GM19239 (cell line): ENCODE results near the gene PIGP.
A peak's percentile ranks its signal among the peaks of the same experiment; 100 is the strongest.
"Not testable (repeated sequence)": the region's sequence is repeated elsewhere in the genome, so short reads cannot be mapped to it uniquely, and the experiment has no call there.

Experiments used
- DNase-seq: peaks from one replicate; pipeline ENCODE4 v3.0.0; 2011; ENCODE audit warnings: low spot score; ENCODE audit not compliant: insufficient read length
- FAIRE-seq: peaks from 2 replicates; lab custom pipeline; 2011; peaks lifted over from hg19 to GRCh38; lab: Jason Lieb, UNC

Gene PIGP

DNA sequence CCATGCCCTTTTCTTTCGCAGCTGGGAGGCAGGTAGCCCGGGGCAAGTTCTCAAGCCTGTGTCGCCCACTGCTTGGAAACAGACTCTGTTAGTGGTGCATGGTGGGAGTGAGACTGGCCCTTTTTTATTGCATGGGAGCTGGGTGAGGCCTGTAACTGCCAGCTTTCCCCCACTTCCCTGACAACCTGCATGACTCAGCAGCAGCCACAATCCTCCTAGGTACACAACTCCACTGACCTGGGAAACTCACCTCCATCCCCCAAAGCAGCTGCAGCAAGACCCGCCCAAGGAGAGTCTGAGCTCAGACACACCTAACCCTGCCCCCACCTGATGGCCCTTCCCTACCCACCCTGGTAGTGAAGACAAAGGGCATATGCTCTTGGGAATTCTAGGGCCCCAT lies 25.8 kb downstream of the PIGP start:
- FAIRE-seq, result no peak
- DNase-seq, result no peak

DNA sequence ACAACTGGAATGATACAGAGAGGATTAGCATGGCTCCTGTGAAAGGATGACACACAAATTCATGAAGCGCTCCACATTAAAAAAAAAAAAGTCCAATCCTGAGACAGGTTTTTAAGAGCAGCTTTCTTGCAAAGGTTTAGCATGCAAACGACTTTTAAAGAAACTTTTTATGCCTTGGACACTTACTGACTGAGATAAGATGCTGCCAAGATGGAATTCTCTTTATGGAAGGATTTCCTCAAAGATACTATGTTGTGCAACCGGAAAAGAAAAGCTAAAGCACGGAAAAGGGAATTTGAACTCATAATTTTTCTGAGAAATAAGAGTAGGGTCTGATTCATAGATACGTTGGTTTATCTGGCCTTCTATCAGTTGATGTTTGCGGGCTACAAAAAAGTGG lies 27.3 kb downstream of the PIGP start:
- no peak for FAIRE-seq
- no peak for DNase-seq

DNA sequence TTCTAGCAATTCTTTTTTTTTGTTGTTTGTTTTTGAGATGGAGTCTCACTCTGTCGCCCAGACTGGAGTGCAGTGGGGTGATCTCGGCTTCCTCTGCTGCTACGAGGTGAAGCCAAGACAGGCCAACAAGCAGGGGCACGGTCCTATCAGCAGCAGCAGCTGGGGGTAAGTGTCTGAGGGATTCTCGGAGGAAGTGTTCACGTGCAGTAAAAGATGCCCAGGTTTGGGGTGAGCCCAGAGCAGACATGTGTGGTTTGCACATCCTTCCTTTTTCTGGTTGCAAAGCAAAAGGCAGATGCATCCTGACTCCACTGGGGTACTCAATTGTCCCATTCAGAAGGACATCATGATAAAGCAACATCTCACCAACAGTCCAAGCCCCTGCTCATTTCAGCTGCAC lies 27.7 kb downstream of the PIGP start:
- DNase-seq (peak; percentile 14), FAIRE-seq (no peak)

DNA sequence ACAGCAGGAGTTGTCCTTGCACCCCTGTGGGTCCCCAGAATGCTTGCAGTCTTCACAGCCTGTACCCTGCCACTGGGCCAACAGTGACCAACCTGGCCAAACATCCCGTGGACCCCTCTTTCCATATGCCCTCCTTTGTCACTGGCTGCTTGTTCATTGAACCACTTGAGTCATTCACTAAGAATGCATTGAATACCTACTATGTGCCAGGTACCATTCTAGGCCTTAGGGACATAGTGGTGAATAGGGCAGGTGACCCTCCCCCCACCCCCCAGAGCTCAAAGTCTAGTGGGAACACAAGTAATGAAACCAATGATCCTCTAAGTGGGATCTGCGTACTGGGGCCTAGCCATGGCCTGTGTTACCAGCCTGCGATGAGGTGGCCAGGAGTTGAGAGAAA lies 28.2 kb downstream of the PIGP start:
- DNase-seq, result no peak
- no peak for FAIRE-seq

DNA sequence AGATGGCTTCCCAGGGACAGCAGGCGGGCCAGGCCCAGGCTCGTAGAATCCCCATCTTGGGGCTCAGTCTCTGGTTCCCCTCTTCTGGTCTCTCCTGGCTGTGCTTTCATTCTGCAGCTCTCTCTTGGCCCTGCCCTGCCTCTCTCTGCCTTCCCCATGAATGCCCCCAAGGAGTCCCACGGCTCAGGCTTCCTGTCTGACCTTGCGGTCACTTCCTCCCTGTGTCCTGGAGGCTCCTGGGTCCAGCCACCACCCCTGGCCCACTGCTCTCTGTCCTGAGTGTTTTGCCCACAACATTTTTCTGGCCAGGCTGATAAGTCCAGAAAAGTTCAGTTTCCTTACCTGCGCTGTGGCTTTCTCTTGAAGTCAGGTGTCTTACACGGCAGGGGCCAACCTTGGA lies 29.1 kb downstream of the PIGP start:
- FAIRE-seq (no peak), DNase-seq (no peak)

DNA sequence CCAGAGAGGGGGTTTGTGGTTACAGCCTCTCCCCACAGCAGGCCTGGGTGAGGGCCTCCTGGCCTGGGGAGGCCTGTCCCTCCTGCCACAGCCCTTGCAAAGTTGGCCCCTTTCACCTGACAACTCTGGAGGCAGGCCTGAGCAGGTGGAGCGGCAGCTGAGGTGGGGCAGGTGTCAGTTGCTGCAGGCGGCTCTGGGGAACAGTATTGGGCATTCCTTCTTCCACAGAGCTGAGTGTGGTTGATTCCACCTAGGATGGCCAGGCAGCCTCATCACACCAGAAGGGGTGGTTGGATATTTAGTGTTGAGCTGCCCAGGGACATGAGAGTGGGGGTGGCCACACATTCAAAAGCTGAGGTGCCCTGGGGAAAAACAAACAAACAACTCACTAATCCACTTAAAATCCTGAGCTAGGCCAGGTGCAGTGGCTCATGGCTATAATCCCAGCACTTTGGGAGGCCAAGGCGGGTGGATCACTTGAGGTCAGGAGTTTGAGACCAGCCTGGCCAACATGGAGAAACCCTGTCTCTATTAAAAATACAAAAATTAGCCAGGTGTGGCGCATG lies 31.1 kb downstream of the PIGP start:
- FAIRE-seq (no peak), DNase-seq (no peak)

DNA sequence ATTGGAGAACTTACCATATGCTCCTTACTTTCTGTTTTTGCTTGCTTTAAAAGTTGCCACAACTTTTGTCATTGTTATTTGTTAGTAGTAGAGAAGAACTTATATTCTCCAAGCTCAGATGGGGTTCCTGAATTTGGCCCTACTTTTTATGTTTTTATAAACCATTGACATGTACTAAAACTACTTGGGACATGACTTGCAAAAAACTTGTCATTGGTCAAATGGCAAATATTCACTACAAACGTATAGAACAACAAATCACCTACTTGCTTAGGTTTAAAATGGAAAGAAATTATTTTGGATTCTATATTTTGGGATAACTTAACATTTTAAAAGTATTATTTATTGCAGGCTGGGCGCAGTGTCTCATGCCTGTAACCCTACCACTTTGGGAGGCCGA lies 32.7 kb downstream of the PIGP start:
- no peak for DNase-seq
- FAIRE-seq, result no peak

DNA sequence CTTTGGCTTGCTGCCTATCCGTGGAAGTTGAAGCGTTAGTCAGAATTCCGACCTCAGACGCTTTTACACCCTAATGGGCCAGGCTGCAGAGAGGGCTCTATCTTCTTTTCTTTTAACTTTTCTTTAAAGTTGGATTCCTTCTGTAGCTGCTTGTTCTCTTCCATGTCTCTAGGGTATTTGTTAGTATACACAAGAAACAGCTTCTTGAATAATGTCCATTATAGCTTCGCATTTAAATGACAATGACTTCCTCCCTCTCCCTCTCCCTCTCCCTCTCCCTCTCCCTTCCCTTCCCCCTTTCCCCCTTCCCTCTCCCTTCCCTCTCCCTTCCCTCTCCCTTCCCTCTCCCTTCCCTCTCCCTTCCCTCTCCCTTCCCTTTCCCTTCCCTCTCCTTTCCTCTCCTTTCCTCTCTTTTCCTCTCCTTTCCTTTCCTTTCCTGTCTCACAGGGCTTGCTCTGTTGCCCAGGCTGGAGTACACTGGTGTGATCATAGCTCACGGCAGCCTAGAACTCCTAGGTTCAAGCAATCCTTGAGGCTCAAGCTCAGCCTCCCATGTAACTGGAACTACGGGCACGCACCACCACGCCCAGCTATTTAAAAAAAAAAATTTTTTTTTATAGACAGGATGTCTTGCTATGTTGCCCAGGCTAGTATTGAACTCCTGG lies 33.3 kb downstream of the PIGP start:
- FAIRE-seq (no peak), DNase-seq (no peak)

DNA sequence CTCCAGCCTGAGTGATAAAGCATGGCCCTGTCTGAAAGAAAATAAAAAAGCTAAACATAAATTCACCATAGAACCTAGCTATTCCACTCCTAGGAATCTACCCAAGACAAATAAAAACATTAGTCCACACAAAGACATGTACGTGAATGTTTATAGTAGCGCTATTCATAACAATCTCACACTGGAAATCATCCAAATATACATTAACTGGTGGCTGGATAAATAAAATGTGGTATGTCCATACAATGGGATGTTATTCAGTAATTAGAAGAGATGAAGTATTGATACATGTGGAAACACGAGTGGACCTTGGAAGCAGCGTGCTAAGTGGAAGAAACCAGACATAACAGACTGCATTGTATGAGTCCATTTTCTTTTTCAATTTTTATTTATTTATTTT lies 36.7 kb downstream of the PIGP start:
- FAIRE-seq, result no peak
- no peak for DNase-seq

DNA sequence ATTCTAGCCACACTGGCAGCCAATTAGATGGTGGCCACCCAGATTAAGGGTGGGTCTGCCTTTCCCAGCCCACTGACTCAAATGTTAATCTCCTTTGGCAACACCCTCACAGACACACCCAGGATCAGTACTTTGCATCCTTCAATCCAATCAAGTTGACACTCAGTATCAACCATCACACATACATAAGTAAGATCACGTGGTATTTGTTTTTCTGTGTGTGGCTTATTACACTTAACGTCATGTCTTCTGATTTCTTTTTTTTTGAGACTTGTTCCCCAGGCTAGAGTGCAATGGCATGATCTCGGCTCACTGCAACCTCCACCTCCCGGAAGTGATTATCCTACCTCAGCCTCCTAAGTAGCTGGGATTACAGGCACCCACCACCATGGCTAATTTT lies 38.5 kb downstream of the PIGP start:
- FAIRE-seq, DNase-seq: not testable (repeated sequence)

DNA sequence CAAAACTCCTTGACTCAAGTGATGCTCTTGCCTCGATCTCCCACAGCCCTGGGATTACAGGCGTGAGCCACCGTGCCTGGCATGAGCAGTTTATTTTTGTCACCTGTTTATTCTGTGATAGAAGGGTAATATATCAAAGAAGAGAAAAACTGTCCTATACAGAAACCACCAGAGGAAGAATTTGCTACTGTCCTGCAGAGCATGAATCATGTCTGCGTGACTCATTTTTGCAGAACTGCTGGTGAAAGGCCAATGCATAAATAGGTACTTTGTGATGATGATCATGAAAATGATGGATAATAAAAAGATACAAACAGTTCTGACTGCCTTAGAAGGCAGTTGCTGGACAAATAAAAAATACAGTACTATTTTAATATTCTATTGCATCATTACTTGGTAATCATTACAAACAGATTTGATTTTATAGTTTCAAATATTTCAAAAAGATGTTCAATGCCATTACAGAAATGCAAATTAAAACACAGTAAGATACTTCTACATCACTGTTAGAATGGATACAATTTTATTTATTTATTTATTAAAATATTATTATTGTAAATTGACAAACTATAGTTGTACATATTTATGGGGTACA lies 39.9 kb downstream of the PIGP start:
- FAIRE-seq (no peak), DNase-seq (no peak)

DNA sequence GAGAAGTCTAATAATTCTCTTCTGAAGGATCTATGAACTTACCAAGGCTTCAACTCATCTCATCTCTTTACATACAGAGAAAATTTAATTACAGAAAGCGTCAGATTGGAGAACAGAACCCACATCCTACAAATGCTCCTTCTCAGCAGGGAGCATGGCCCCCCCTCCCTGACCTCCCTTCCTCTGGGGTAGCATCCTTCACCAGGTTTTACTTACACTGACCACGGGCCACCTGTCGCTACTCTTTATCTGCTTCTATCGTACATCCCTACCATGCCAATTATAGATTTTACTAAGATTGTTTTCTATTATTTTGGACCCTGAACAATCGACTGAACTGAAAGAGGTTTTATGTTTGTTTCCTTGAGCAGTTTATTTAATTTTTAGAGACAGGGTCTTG lies 40.6 kb downstream of the PIGP start:
- FAIRE-seq (no peak), DNase-seq (no peak)

DNA sequence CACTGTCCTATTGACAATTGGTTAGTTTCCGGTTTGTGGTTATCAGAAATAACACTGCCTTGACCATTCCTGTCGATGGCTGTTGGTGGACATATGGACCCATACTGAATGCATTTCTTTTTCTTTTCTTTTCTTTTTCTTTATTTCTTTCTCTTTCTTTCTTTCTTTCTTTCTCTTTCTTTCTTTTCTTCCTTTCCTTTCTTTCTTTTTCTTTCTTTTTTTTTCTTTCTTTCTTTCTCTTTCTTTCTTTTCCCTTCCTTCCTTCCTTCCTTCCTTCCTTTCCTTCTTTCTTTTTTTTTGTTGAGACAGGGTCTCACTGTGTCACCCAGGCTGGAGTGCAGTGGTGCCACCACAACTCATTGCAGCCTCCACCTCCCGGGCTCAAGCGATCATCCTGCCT lies 42.0 kb downstream of the PIGP start:
- DNase-seq (no peak), FAIRE-seq (no peak)

DNA sequence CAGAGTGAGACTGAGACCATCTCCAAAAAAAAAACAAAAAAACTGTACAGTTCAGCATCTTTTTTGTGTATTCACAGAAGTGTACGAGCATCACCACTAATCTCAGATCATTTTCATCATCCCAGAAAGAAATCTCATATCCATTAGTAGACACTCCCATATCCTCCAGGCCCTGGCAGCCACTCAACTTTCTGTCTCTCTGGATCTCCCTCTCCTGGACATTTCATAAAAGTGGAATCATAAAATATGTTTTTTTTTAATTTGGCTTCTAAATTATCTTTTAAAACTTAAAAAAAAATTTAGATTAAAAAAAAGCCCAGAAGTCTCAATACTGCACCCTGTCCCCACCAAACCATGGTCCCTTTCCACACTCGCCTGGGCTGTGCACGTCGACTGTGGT lies 44.3 kb downstream of the PIGP start:
- FAIRE-seq, result no peak
- no peak for DNase-seq

DNA sequence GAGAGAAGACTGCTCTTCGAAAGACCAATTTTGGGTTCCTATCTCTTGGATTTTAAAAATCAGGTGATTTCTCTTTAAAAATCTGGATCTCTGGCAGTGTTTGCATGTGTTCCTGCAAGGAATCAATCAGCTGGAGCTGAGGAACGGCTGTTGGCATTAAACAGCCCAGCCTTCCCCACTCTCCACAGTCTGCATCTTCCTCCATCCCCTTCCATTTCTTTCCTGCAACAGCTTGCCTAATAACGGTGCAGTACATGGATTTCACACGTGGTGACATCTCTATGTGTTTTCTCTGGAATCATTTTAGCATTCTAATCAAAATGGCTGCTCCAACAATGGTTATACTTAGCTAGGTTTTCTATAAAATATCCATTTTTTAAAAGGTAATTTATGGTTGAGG lies 46.4 kb downstream of the PIGP start:
- DNase-seq (no peak), FAIRE-seq (no peak)

DNA sequence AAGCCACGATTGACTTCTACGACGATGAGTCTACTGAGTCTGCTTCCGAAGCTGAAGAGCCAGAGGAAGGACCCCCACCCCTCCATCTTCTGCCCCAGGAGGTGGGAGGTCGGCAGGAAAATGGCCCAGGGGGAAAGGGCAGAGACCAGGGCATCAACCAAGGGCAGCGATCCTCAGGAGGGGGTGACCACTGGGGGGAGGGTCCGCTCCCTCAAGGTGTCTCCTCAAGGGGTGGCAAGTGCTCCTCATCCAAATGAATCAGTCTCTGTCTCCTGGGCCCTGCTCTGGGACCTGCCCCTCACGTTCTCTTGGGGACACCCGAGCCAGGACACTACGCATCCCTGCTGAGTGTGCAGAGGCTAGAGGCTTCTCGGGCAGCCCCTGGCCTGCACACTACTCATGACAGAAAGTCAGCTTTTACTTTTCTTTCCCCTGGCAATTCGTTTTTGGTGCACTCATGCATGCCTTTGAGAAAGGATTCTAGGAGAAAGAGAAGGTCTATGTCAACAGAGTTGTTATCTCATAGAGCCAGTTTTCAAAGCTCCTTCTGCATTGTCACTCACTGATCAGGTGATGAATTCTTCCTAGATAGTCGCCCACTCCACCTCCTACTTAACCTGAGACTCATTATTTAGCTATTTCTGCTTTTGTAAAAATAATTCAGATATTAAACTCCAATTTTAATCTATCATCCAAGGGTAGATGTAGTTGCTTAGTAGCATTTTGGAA lies 54.8 kb downstream of the PIGP start:
- FAIRE-seq (no peak), DNase-seq (no peak)
